ENCODE results near the gene BANF1. TPM values are rescaled to one million over a fixed set of nuclear protein-coding genes. Genes with fewer than 3 reads are reported as not detected.

Gene BANF1
- total and polyA plus RNA-seq, 10 of the 15 experiments (the other 5 are each of a cell fraction or from before 2014, with no cell fraction given): 99.0 to 574 (median 297) TPM

GRCh38 chr11:66015936-66016792 lies 13.9 kb downstream of the BANF1 start:
- Histone ChIP-seq H3K27me3 (replicated peaks in 1 of 2; ENCODE audit: control insufficient read depth in 2 of 2, insufficient read depth in 2 of 2, low read length in 1 of 2) (peaks cover 3 to 7% of the 10 kb centered on the region in 2 experiments), H3K4me2 (ENCODE audit: control insufficient read depth, insufficient read depth) (no peak overlapping the region), H3K36me3 (ENCODE audit: control insufficient read depth in 2 of 2, insufficient read depth in 2 of 2, low read length in 1 of 2) (no peaks in the 10 kb centered on the region), H2AFZ (ENCODE audit: control insufficient read depth, low read depth, low read length) (no peak overlapping the region), H4K20me1 (ENCODE audit: control insufficient read depth, insufficient read depth) (no peaks in the 10 kb centered on the region), H3K4me1 (ENCODE audit: control insufficient read depth, insufficient read depth, low read length) (no peaks in the 10 kb centered on the region), H3K9ac (ENCODE audit: control insufficient read depth, insufficient read depth, low read length) (no peak overlapping the region), H3K4me3 (no peak overlapping the region), H3K79me2 (ENCODE audit: control insufficient read depth, insufficient read depth, low read length) (no peaks in the 10 kb centered on the region), H3K27ac (ENCODE audit: control insufficient read depth, insufficient read depth) (no peak overlapping the region), H3K9me3 (replicated peaks; ENCODE audit: control insufficient read depth, insufficient read depth, low read length) (no peaks in the 10 kb centered on the region)
- in situ Hi-C loops (cut with MboI): no loop called here
- ATAC-seq (no peak), FAIRE-seq (no peak), DNase-seq (ENCODE audit: low read depth, low spot score) (no peak)
- intact Hi-C loops (cut with micrococcal nuclease; ENCODE audit: unreplicated experiment): no loop called here
- POLR2A ChIA-PET: interaction anchor here (0.6 kb wide), 1 partner anchor 27 kb away, joined by 4 read pairs; no protein-coding TSS in a partner anchor
- CTCF ChIA-PET: interaction anchor here (0.9 kb wide), 1 partner anchor 132 kb away, joined by 3 read pairs; no protein-coding TSS in a partner anchor
- SMC1A ChIA-PET (ENCODE audit: uncharacterized antibody, unreplicated experiment): no interaction called here
- BruUV-seq (replicated peaks): no TSS peak
- RAD21 ChIA-PET (ENCODE audit: unreplicated experiment): no interaction called here
- whole genome bisulfite sequencing (ENCODE audit: insufficient coverage, insufficient replicate concordance, low lambda C conversion rate, missing lambda C conversion rate): 48% methylated on average over 18 of the region's 18 CpGs
- TF ChIP-seq ZBTB40 (IDR thresholded peaks at IDR 0.05; ENCODE audit: borderline replicate concordance): no peak
- no peak for TF ChIP-seq PBX3 (IDR thresholded peaks at IDR 0.05; ENCODE audit: insufficient replicate concordance, low read depth, low read length)
- TF ChIP-seq IKZF1 (conservative IDR thresholded peaks at IDR 0.05): no peak
- TF ChIP-seq YBX1 (IDR thresholded peaks at IDR 0.05): no peak
- no peak for TF ChIP-seq MYC (IDR thresholded peaks at IDR 0.05; ENCODE audit: insufficient read depth, insufficient read length, insufficient replicate concordance, low read length, severe bottlenecking)
